H9 (cell line): Measurements from ENCODE around the gene PHACTR1. TPM values are rescaled to one million over a fixed set of nuclear protein-coding genes. Genes with fewer than 3 reads are reported as not detected.

Source experiments
- DNase-seq: peaks from one replicate; pipeline ENCODE4 v3.0.0-alpha.2; 2017
- H2AFZ ChIP-seq: one replicate; pipeline ENCODE4 v1.6.1; 2013; ENCODE audit warnings: mild to moderate bottlenecking, low read length, control low read depth, moderate library complexity
- H2AK5ac ChIP-seq: 2 replicates; pipeline ENCODE4 v1.6.1; 2013; ENCODE audit warnings: low read length, control low read depth, mixed read lengths; ENCODE audit not compliant: insufficient read length
- H2BK120ac ChIP-seq: one replicate; pipeline ENCODE4 v1.6.1; 2013; ENCODE audit warnings: low read depth, mild to moderate bottlenecking, low read length, control low read depth, inconsistent platforms; ENCODE audit not compliant: poor library complexity, severe bottlenecking
- H2BK12ac ChIP-seq: 2 replicates; pipeline ENCODE4 v1.6.1; 2013; ENCODE audit warnings: low read length, control low read depth, mixed read lengths, low read depth; ENCODE audit not compliant: insufficient read length
- H2BK15ac ChIP-seq: 2 replicates; pipeline ENCODE4 v1.6.1; 2013; ENCODE audit warnings: low read depth, low read length, control low read depth
- H2BK20ac ChIP-seq: one replicate; pipeline ENCODE4 v1.6.1; 2013; ENCODE audit warnings: low read depth, mild to moderate bottlenecking, low read length, control low read depth, inconsistent platforms; ENCODE audit not compliant: poor library complexity, severe bottlenecking
- H2BK5ac ChIP-seq: 2 replicates; pipeline ENCODE4 v1.6.1; 2013; ENCODE audit warnings: low read length, control low read depth, mixed read lengths; ENCODE audit not compliant: insufficient read length
- H3K14ac ChIP-seq: 2 replicates; pipeline ENCODE4 v1.6.1; 2013; ENCODE audit warnings: low read length, control low read depth; ENCODE audit not compliant: insufficient read depth
- H3K18ac ChIP-seq: 2 replicates; pipeline ENCODE4 v1.6.1; 2013; ENCODE audit warnings: low read depth, mild to moderate bottlenecking, mixed read lengths, low read length, control low read depth; ENCODE audit not compliant: insufficient read length
- H3K23ac ChIP-seq: 2 replicates; pipeline ENCODE4 v1.6.1; 2013; ENCODE audit warnings: low read length, control low read depth, mixed read lengths, low read depth; ENCODE audit not compliant: insufficient read length
- H3K23me2 ChIP-seq: 2 replicates; pipeline ENCODE4 v1.6.1; 2013; ENCODE audit warnings: low read depth, mild to moderate bottlenecking, mixed read lengths, low read length, control low read depth; ENCODE audit not compliant: insufficient read length, poor library complexity, severe bottlenecking
- H3K27ac ChIP-seq: 2 replicates; pipeline ENCODE4 v1.5.1; 2013; ENCODE audit warnings: low read length, control low read depth, mixed read lengths, low read depth; ENCODE audit not compliant: insufficient read length
- H3K27me3 ChIP-seq: 2 replicates; pipeline ENCODE4 v1.6.1; 2013; ENCODE audit warnings: low read length, control low read depth, inconsistent platforms; ENCODE audit not compliant: insufficient read depth
- H3K4ac ChIP-seq: 2 replicates; pipeline ENCODE4 v1.6.1; 2013; ENCODE audit warnings: low read depth, mild to moderate bottlenecking, control low read depth, inconsistent platforms, low read length, moderate library complexity
- H3K4me1 ChIP-seq: 2 replicates; pipeline ENCODE4 v1.6.1; 2013; ENCODE audit warnings: low read length, control low read depth, inconsistent platforms; ENCODE audit not compliant: insufficient read depth
- H3K4me2 ChIP-seq: 2 replicates; pipeline ENCODE4 v1.6.1; 2013; ENCODE audit warnings: low read length, control low read depth, mixed read lengths; ENCODE audit not compliant: insufficient read length, insufficient read depth
- H3K56ac ChIP-seq: 2 replicates; pipeline ENCODE4 v1.6.1; 2013; ENCODE audit warnings: low read depth, mild to moderate bottlenecking, mixed read lengths, low read length, control low read depth; ENCODE audit not compliant: insufficient read length
- H3K79me1 ChIP-seq: 2 replicates; pipeline ENCODE4 v1.6.1; 2013; ENCODE audit warnings: low read depth, mild to moderate bottlenecking, moderate library complexity, low read length, control low read depth, inconsistent platforms; ENCODE audit not compliant: insufficient read depth, poor library complexity, severe bottlenecking
- H3K79me2 ChIP-seq: 2 replicates; pipeline ENCODE4 v1.6.1; 2013; ENCODE audit warnings: low read length, control low read depth, inconsistent platforms; ENCODE audit not compliant: insufficient read depth
- H3K9ac ChIP-seq: 2 replicates; pipeline ENCODE4 v1.6.1; 2013; ENCODE audit warnings: low read length, control low read depth, mixed read lengths; ENCODE audit not compliant: insufficient read length; ENCODE audit errors: extremely low read depth
- H3K9me3 ChIP-seq: one replicate; pipeline ENCODE4 v1.6.1; 2013; ENCODE audit warnings: low read depth, low read length, inconsistent platforms; ENCODE audit not compliant: control insufficient read depth
- H3T11ph ChIP-seq: one replicate; pipeline ENCODE4 v1.6.1; 2013; ENCODE audit warnings: mild to moderate bottlenecking, low read length, control low read depth, inconsistent platforms
- H4K20me1 ChIP-seq: one replicate; pipeline ENCODE4 v1.6.1; 2013; ENCODE audit not compliant: control insufficient read depth, insufficient read length, insufficient read depth
- H4K5ac ChIP-seq: 2 replicates; pipeline ENCODE4 v1.6.1; 2013; ENCODE audit warnings: low read depth, mild to moderate bottlenecking, mixed read lengths, low read length, control low read depth; ENCODE audit not compliant: insufficient read length
- H4K8ac ChIP-seq: replicated peaks from 2 replicates; pipeline ENCODE4 v1.6.1; 2013; ENCODE audit warnings: low read length, control low read depth, mixed read lengths, low read depth; ENCODE audit not compliant: insufficient read length
- H4K91ac ChIP-seq: 2 replicates; pipeline ENCODE4 v1.6.1; 2013; ENCODE audit warnings: low read depth, mild to moderate bottlenecking, moderate library complexity, mixed read lengths, low read length, control low read depth; ENCODE audit not compliant: insufficient read length
- H3K27ac Mint-ChIP-seq, 3 experiments: 2 replicates in 2 of 3; 3 replicates in 1 of 3; pipeline ENCODE4 v1.8.0; 2020 to 2021; ENCODE audit warnings: mixed read lengths in 3 of 3, mild to moderate bottlenecking in 1 of 3, moderate library complexity in 1 of 3
- H3K27me3 Mint-ChIP-seq: 2 replicates; pipeline ENCODE4 v1.8.0; 2021; ENCODE audit warnings: low read depth, mild to moderate bottlenecking, moderate library complexity, mixed read lengths
- H3K36me3 Mint-ChIP-seq, 3 experiments: 2 replicates in 2 of 3; 3 replicates in 1 of 3; pipeline ENCODE4 v1.8.0; 2020 to 2021; ENCODE audit warnings: low read depth in 3 of 3, mixed read lengths in 3 of 3; ENCODE audit not compliant: insufficient read depth in 1 of 3
- H3K4me1 Mint-ChIP-seq, 2 experiments: 2 replicates each; pipeline ENCODE4 v1.8.0; 2020; ENCODE audit warnings: mixed read lengths in 2 of 2
- H3K4me3 Mint-ChIP-seq, 2 experiments: 2 replicates in 1 of 2; 3 replicates in 1 of 2; pipeline ENCODE4 v1.8.0; 2020 to 2021; ENCODE audit warnings: mild to moderate bottlenecking in 2 of 2, mixed read lengths in 2 of 2, moderate library complexity in 1 of 2
- H3K9me3 Mint-ChIP-seq, 2 experiments: 2 replicates in 1 of 2; 3 replicates in 1 of 2; pipeline ENCODE4 v1.8.0; 2020; ENCODE audit warnings: mild to moderate bottlenecking in 2 of 2, mixed read lengths in 2 of 2, moderate library complexity in 1 of 2
- WGBS: extraction: QIAGEN DNeasy Blood & Tissue Kit; methylation state at CpG from one replicate; pipeline ENCODE4 v1.1.7; 2013; ENCODE audit warnings: missing lambda C conversion rate, low lambda C conversion rate, mixed read lengths; ENCODE audit not compliant: insufficient read length; ENCODE audit errors: extremely low coverage; 5-methylcytosine and 5-hydroxymethylcytosine counted together
- total RNA-seq: library from RNA; stranded (reverse); gene quantifications from 2 replicates; pipeline ENCODE4 v1.2.1, GENCODE V29; 2021
- TF ChIP-seq, protein P1 (sequence below): fragments of 200-600 bp; sonication (generic); conservative IDR thresholded peaks from 3 replicates; pipeline ENCODE4 v1.8.0; 2021; ENCODE audit warnings: antibody characterized with exemption, mild to moderate bottlenecking

PHACTR1 gene
- total RNA-seq, 1 experiment from 2014 or later: 15.9 TPM

- no peak overlapping the region for H2BK120ac ChIP-seq
- TF ChIP-seq, protein P1, sequence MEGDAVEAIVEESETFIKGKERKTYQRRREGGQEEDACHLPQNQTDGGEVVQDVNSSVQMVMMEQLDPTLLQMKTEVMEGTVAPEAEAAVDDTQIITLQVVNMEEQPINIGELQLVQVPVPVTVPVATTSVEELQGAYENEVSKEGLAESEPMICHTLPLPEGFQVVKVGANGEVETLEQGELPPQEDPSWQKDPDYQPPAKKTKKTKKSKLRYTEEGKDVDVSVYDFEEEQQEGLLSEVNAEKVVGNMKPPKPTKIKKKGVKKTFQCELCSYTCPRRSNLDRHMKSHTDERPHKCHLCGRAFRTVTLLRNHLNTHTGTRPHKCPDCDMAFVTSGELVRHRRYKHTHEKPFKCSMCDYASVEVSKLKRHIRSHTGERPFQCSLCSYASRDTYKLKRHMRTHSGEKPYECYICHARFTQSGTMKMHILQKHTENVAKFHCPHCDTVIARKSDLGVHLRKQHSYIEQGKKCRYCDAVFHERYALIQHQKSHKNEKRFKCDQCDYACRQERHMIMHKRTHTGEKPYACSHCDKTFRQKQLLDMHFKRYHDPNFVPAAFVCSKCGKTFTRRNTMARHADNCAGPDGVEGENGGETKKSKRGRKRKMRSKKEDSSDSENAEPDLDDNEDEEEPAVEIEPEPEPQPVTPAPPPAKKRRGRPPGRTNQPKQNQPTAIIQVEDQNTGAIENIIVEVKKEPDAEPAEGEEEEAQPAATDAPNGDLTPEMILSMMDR: no peak
- whole genome bisulfite sequencing: no CpG with 5 or more reads among the region's 3 CpGs
Measured at GRCh38 chr6:12767016-12767415, 50.4 kb downstream of the PHACTR1 start.

More at GRCh38 chr6:12767016-12767415, 50.4 kb downstream of the PHACTR1 start:
- no peak overlapping the region for H3K14ac ChIP-seq
- no peak overlapping the region for H3K18ac ChIP-seq
- H3K4ac ChIP-seq: no peak overlapping the region
- no peaks in the 10 kb centered on the region for H4K20me1 ChIP-seq
- H3K9me3 Mint-ChIP-seq: no peaks in the 10 kb centered on the region
- no peak overlapping the region for H2BK5ac ChIP-seq
- no peak overlapping the region for H2BK20ac ChIP-seq
- H3K36me3 Mint-ChIP-seq: no peaks in the 10 kb centered on the region
- H3K23me2 ChIP-seq: no peaks in the 10 kb centered on the region
- H3K27ac Mint-ChIP-seq: no peak overlapping the region
- no peaks in the 10 kb centered on the region for H3K27me3 Mint-ChIP-seq
- no peak overlapping the region for H3K9ac ChIP-seq
- no peak overlapping the region for H3K27ac ChIP-seq
- DNase-seq: no peak
- H3K4me3 Mint-ChIP-seq: no peak overlapping the region
- no peaks in the 10 kb centered on the region for H3K9me3 ChIP-seq
- H4K8ac ChIP-seq: no peak overlapping the region
- no peak overlapping the region for H2BK15ac ChIP-seq
- no peak overlapping the region for H2BK12ac ChIP-seq
- no peaks in the 10 kb centered on the region for H3K4me1 ChIP-seq
- H3K4me1 Mint-ChIP-seq: peaks cover 0 to 6% of the 10 kb centered on the region in 2 experiments; a peak in 2 of 4 replicates
- no peak overlapping the region for H2AFZ ChIP-seq
- no peak overlapping the region for H4K5ac ChIP-seq
- H3K79me2 ChIP-seq: no peaks in the 10 kb centered on the region
- H3K4me2 ChIP-seq: no peak overlapping the region
- H4K91ac ChIP-seq: no peak overlapping the region
- H3K79me1 ChIP-seq: no peaks in the 10 kb centered on the region
- H2AK5ac ChIP-seq: no peak overlapping the region
- H3T11ph ChIP-seq: no peak overlapping the region
- H3K27me3 ChIP-seq: no peaks in the 10 kb centered on the region
- H3K23ac ChIP-seq: no peak overlapping the region
- no peak overlapping the region for H3K56ac ChIP-seq
